HG02852 (cell line): ENCODE data around the gene NTSR1.

Experiments
- ATAC-seq: cut with Tn5 transposase; IDR thresholded peaks from one replicate; pipeline ENCODE4 v1.9.1; 2021; ENCODE audit warnings: mild to moderate bottlenecking, moderate library complexity; ENCODE audit not compliant: unreplicated experiment

The NTSR1 gene

GRCh38 chr20:62797671-62798532, 89.3 kb downstream of the NTSR1 start:
- ATAC-seq: no peak

DNA sequence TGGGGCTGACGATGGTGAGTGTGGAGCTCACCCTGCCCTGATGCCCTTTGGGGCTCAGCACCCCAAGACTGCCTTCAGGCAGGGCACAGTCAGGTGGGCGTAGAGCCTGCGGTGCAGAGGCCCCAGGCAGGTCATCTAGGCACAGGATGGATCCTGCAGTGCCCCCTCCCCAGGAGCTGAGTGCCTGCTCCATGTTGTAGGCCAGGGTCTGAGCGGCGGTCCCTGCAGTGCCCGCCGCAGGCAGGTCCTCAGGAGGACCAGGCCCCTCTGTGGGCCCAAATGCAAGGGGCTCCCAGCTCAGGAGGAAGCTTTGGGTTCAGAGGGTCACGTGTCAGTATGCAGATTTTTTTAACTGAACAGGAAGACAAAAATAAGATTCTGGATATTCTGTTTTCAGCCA, 90.4 kb downstream of the NTSR1 start:
- ATAC-seq: no peak

GRCh38 chr20:62799459-62799858, 90.8 kb downstream of the NTSR1 start:
- no peak for ATAC-seq

DNA sequence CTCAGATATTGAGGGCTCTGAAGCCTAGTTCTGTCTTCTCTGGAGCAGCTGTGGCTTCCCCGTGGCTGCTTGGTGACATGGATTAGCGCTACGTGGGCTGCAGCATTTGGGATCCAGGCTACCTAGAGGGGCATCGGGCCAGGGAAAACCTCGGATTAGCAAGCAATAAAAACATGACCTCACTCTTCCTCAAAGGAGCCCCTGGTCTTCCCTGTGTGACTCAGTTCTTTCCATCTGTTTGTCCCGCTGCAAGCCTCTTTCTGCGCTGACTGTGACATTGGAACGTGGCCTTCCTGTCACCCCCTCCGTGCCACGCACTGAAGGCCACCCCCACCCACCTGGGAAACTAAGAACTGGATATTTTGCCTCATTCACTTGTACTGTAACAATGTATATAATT, 91.2 kb downstream of the NTSR1 start:
- ATAC-seq: no peak

DNA sequence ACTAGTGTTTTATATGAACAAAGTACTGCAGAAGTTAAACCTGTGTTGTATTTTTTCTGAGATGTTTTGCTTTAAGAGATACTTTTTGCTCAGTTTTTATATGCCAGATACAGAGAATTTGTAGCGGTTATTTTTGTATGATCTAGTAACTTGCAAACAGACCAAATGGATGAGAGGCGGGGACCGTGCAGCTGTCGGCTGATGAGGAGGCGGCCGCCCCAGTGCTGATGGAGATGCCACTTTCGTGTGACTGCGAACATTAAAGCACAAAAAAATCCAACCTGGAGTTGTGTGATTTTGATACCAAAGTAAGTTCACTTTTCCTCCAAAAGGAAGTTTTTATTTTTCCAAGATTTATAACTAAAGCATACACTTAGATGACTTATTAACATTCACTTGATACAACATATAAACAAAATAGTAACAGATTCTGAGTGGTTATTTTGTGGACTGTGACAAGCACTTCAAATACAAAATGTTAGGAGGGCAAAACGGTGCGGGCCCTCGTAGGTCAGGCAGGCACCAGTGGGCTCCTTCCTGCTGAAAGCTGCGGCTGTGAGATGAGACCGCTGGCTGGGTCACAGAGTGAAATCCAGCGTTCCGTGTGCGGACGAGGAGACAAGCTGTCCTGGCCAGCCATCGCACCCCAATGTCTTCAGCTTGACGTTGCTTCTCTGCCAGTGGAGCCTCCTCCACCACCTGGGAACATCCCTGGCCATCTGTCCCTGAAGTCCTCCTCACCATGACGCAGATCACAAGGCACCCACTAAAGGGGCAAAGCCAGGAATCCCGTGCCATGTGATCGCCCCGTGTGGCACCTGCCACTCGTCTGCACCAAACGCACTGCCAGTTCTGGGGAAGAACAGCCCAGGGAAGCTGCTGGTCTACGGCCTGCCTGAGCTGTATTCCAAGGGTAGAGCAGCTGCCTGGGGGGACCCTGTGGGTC, 92.0 kb downstream of the NTSR1 start:
- no peak for ATAC-seq

DNA sequence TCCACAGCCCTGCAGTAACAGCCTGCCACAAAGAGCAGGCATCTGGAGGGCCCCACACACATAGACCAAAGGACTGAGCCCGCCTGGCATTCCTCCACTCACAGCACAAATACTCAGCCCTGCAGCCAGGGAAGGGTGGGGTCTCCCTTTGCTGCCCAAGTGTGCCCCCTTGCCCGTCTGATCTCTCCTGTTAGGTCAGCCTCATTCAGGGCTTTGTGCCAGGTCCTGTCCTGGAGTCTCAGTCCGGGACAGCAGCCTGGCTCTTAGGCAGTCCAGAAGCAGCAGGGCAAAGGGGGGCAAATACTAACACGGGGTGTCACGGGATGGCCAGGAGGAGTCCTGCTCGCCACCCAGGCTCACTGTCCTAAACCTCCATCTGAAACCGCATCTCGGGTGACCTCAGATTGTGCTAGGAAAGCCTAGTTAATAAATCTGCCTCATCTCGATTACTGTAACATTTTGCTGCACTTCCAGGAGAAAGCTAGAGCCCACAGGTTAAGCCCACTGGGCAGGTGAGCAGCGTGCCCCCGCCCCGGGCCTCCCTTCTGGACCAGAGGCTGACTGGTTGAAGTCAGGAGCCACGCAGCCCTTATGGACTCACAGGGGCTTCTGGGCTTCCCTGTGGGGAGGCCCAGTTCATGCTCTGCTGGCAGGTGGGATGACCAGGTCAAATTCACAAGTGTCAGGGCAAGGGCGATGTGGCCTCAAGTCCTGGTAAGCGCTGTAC, 92.8 kb downstream of the NTSR1 start:
- no peak for ATAC-seq

- ATAC-seq: no peak
Measured at GRCh38 chr20:62802026-62802712, 93.5 kb downstream of the NTSR1 start.

DNA sequence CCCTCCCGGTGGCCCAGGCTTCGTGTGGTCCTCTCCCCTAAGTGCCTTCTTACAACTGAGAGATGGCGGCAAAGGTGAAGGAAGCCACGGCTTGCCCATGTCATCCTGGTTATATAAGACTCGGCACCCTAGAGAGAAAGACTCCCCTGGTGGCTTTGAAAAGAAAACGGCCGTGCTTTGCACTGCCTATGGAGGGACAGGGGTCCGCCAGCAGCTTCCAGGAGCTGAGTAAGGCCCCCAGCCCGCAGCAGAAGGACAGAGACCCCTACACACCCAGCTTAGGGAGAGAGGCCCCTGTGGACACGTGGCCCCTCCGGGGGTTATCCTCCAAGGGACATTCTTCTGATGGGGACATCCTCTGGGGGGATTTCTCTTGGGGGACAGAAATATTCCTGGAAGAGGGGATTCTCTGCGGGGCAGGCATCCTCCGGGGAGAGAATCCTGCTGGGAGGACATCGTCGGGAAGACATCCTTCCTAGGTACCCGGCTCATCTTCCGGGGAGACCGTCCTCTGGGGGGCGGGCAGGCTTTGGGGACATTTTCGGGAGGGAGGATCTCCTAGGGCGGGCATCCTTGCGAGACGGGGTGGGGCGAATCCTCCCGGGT, 95.5 kb downstream of the NTSR1 start:
- no peak for ATAC-seq

- no peak for ATAC-seq
Measured at GRCh38 chr20:62804627-62805154, 96.1 kb downstream of the NTSR1 start, which contains the start of gene OGFR. Gene OGFR (plus strand): TSS chr20:62804835. CDS start chr20:62804860, 25 bp downstream.

DNA sequence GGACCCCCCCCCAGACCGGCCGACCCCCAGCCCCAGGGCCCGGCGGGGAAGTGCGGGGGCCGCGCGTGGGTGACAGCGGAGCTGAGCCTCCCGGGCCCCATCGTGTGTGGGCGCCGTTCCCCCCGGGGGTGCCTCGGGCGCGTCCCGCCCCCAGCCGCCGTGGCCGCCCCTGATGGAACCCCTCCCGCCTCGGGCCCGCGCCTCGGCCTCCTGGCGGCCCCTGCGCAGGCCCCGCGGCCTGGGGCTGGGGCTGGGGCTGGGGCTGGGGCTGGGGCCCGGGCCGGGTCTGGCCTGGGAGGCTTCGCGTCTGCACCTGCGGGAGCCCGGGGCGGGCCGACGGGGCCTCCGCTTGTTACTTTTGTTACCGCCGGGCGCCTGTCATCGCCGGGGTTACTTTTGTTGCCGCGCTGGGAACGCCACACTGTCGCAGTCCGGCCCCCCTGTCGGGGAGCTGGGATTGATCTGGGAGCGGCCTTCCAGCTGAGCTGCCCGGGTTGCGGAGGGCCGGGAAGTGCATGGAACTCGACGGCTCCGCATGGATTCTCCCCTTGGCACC, 96.6 kb downstream of the NTSR1 start:
- no peak for ATAC-seq

GRCh38 chr20:62805711-62806382, 97.2 kb downstream of the NTSR1 start:
- ATAC-seq: no peak

DNA sequence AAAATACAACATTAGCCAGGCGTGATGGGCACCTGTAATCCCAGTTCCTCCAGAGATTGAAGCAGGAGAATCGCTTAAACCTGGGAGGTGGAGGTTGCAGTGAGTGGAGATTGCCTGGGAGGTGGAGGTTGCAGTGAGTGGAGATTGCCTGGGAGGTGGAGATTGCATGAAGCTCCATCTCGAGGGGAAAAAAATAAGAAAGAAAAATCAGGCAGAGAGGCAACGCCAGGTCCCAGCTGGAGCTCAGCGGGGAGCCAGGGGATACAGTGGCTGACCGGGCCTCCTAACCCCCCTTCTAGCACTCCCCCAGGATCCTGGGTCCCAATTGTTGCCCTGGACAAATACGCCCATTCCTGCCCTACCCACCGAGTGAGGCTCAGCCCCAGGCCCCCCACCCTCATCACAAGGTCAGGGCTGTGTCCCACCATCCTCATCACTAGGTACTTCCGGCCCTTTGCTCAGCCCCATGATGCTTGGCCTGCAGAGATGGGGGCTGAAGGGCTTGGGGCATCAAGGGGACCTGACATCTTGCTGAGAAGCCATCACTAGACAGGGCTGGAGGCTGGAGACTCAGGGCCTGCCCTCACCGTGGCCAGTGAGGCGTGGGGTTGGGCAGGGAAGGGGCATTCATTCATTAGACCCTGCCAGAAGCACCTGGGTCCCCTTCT, 97.9 kb downstream of the NTSR1 start:
- no peak for ATAC-seq

- ATAC-seq: no peak
Measured at GRCh38 chr20:62807444-62808210, 99.0 kb downstream of the NTSR1 start.

DNA sequence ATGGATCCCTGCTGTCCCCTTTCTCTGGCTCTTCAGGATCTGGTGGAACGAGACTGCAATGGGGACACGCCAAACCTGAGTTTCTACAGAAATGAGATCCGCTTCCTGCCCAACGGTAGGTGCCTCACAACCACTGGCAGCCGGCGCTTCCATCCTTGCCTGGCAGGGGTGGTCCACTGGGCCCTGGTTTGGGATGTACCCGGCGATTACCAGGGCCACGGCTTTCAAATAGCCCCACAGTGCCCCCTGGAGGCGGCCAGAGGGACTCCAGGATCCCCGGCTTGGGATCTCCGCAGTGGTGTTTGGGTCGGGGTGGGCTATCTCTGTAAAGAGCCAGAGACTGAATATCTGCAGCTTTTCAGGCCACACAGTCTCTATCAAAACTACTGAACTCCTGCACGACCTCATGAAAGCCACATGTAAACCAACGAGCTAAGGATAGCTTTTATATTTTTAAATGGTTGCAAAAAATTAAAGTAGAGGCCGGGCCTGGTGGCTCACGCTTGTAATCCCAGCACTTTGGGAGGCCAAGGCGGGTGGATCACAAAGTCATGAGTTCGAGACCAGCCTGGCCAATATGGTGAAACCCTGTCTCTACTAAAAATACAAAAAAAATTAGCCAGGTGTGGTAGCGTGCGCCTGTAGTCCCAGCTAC, 99.7 kb downstream of the NTSR1 start:
- no peak for ATAC-seq

DNA sequence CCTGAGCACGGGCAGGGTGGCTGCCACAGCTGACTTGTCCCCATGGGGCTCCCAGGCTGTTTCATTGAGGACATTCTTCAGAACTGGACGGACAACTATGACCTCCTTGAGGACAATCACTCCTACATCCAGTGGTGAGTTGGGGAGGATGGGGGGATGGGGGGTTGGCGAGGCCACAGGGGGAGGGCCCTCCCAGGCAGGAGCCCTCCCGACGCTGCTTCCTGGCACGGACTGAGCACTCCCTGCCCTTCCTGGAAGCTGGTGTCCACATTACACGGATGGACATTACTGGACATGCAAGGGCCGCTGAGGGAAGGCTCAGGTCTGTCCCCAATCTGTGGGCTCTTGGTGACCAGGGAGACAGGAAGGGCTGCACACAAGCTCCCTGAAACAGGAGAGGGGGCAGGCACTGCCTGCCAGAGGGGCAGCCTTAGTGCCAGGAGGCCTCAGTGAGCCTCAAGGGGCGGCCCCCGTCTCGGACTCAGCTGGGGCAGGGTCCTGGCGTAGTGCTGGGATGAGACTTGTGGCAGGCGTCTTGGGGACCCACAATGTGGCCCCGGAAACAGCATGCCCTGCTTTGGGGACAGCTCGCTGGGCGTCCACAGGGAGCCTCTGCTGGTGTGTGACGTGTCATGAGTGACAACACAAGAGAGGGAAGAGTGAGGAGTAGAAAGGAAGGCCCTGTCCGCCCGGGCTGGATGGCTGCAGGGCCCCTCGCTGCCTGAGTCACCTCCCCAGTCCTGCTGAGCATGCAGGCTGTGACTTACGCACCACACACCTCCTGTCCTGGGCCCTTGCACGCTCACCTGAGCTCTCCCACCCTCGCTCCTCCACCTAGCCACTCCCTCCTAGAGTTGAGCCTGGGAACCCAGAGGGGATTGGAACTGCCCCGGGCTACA, 101.1 kb downstream of the NTSR1 start:
- no peak for ATAC-seq

GRCh38 chr20:62811320-62811719, 102.7 kb downstream of the NTSR1 start:
- no peak for ATAC-seq
